Psoas muscle (tissue), 8 donors: ENCODE data around the gene GRB10. TPM values are rescaled to one million over a fixed set of nuclear protein-coding genes. Genes with fewer than 3 reads are reported as not detected.

Source experiments
- ATAC-seq, 4 donors: fragments of 200-7000 bp; cut with Tn5 transposase; one replicate each; pipeline ENCODE4 v1.9.1; 2020; ENCODE audit warnings: moderate library complexity in 3 of 4, mild to moderate bottlenecking in 2 of 4
- DNase-seq, 2 donors: peaks; one replicate each; pipeline ENCODE4 v3.0.0-alpha.2; 2020
- H3K27ac ChIP-seq: fragments of 200-600 bp; one replicate; pipeline ENCODE4 v1.8.0; 2022
- H3K27me3 ChIP-seq, 3 donors: fragments of 200-600 bp in 1 of 3; one replicate each; pipeline versions ENCODE4 v1.6.1 to v1.8.0; 2013 to 2022; ENCODE audit warnings: low read length in 2 of 3, mild to moderate bottlenecking in 2 of 3, moderate library complexity in 1 of 3; ENCODE audit not compliant: insufficient read depth in 3 of 3
- H3K36me3 ChIP-seq, 2 donors: fragments of 200-600 bp in 1 of 2; one replicate each; pipeline versions ENCODE4 v1.6.1 to v1.8.0; 2013 to 2022; ENCODE audit warnings: low read depth in 1 of 2, mild to moderate bottlenecking in 1 of 2, moderate library complexity in 1 of 2; ENCODE audit not compliant: insufficient read depth in 1 of 2
- H3K4me1 ChIP-seq: fragments of 200-600 bp; one replicate; pipeline ENCODE4 v1.8.0; 2022
- H3K4me3 ChIP-seq: fragments of 200-600 bp; one replicate; pipeline ENCODE4 v1.8.0; 2022; ENCODE audit warnings: mild to moderate bottlenecking
- H3K9me3 ChIP-seq: fragments of 200-600 bp; one replicate; pipeline ENCODE4 v1.8.0; 2022
- WGBS, 3 donors: extraction: QIAGEN DNeasy Blood & Tissue Kit; methylation state at CpG; one replicate each; pipeline versions ENCODE4 v1.1.6 to v1.1.7; 2013; 5-methylcytosine and 5-hydroxymethylcytosine counted together
- intact Hi-C, 2 donors: fragments of 100-400 bp; cut with DNase I; formaldehyde crosslinking; loops; one replicate each; pipeline versions ENCODE4 v1.11.0 to v1.14.2; 2022
- polyA plus RNA-seq, 3 donors: library from polyadenylated mRNA; stranded (reverse); fragments of 200-250 nt; gene quantifications; one replicate each; pipeline ENCODE4 v1.2.3, GENCODE V29; 2013
- total RNA-seq, 4 donors: library from RNA; stranded (reverse); fragmentation: NEBNext Ultra II Directional in 2 of 4; extraction: Animal tissue kit (Norgen Biotek cat#: 25700) in 2 of 4; gene quantifications; one replicate each; pipeline versions ENCODE4 v1.2.1 to v1.2.4, GENCODE V29; 2021 to 2023
- TF ChIP-seq, protein P1 (sequence below): fragments of 200-600 bp; IDR thresholded peaks from one replicate; pipeline ENCODE4 v1.8.0; 2022; ENCODE audit warnings: antibody characterized with exemption
- donor health status: healthy with polysubstance abuse.
- donor health status: DM: no; HTN: no; CAD: no; lungs with moderate emphysema.
- donor health status: Bipolar disorder and iron deficiency.
- donor health status: healthy.
- donor health status: DM: yes; HTN: yes; CAD: no.
- donor health status: DM: no; HTN: no; CAD: no.
- donor health status: DM: no; HTN: no; CAD: no.
- donor health status: DM: yes; HTN: yes; CAD: no.

Gene GRB10
- total and polyA plus RNA-seq, 7 donors, result 25.8 to 72.7 (median 53.0) TPM

DNA sequence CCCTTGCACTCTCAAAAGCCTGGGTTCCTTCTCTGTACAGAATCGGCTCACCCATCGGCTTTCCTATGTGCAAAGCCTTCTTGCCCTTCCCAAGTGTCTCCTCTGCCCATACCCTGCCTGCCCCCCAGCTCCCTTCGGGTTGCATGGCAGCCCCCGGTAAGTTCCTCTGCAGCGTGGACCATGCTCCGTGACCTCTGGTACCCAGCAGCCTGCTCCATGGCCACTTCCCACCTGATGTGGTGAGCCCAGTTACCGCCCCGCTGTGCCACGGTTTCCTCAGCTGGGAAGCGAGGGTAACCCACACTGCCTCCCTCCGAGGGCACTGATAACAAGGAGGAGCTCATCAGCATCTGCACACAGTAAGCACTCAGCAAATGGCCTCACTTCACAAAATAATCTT, 110.7 kb downstream of the GRB10 start:
- Histone ChIP-seq H3K4me1 (peaks cover 57% of the 10 kb centered on the region), H3K36me3 (peaks cover 2 to 23% of the 10 kb centered on the region in 2 donors), H3K4me3 (no peak overlapping the region), H3K27me3 (no peaks in the 10 kb centered on the region), H3K27ac (peak overlapping the region; percentile 1), H3K9me3 (no peaks in the 10 kb centered on the region)
- TF ChIP-seq, protein P1, sequence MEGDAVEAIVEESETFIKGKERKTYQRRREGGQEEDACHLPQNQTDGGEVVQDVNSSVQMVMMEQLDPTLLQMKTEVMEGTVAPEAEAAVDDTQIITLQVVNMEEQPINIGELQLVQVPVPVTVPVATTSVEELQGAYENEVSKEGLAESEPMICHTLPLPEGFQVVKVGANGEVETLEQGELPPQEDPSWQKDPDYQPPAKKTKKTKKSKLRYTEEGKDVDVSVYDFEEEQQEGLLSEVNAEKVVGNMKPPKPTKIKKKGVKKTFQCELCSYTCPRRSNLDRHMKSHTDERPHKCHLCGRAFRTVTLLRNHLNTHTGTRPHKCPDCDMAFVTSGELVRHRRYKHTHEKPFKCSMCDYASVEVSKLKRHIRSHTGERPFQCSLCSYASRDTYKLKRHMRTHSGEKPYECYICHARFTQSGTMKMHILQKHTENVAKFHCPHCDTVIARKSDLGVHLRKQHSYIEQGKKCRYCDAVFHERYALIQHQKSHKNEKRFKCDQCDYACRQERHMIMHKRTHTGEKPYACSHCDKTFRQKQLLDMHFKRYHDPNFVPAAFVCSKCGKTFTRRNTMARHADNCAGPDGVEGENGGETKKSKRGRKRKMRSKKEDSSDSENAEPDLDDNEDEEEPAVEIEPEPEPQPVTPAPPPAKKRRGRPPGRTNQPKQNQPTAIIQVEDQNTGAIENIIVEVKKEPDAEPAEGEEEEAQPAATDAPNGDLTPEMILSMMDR, result no peak
- 95 to 97% (median 96%) methylated on average over 11 of the region's 11 CpGs for WGBS, 3 donors
- no peak for ATAC-seq
- intact Hi-C loops, result no loop called here
- DNase-seq, result no peak

DNA sequence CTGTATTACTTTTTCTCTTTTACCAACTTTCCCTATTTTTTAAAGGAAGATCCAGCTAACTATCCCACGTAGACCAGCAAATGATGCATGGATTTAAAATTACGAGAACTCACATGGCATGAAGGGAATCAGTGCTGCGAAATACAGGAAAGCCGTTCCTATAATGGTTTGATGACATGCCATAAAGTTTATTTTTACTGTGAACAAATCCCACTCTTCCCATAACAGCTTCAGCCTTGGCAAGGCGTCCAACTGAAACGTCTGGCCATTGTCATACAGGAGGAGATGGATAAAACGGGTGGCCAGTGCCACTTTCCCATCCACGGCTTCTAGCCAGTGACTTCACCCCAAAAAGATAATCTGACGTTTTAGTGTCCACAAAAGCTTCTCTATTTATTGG, 111.3 kb downstream of the GRB10 start:
- H3K27ac ChIP-seq, result peak overlapping the region; percentile 91
- WGBS, 3 donors, result 58 to 67% (median 67%) methylated on average over 9 of the region's 9 CpGs
- H3K4me1 ChIP-seq, result peaks cover 56% of the 10 kb centered on the region
- ATAC-seq (no peak), DNase-seq (no peak)
- H3K27me3 ChIP-seq, result no peaks in the 10 kb centered on the region
- TF ChIP-seq, protein P1, result no peak
- H3K36me3 ChIP-seq, result peaks cover 2 to 23% of the 10 kb centered on the region in 2 donors
- no peaks in the 10 kb centered on the region for H3K9me3 ChIP-seq
- no peak overlapping the region for H3K4me3 ChIP-seq
- intact Hi-C loops, result no loop called here

DNA sequence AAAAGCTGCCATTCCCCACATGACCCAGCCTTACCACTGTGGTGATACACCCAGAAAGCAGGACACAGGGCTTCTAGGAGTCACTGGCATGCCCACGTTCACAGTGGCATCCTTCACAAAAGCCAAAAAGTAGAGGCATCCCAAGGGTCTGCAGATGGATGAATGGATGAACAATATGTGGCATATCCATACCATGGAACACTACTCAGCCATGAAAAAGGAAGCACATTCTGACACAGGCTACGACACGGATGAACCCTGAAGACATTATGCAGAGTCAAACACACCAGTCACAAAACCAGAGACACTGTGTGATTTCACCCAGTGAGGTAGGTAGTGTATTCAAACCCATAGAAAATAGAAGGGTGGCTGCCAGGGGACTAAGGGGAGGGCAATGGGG, 112.8 kb downstream of the GRB10 start:
- Histone ChIP-seq H3K27ac (peak overlapping the region; percentile 91), H3K27me3 (no peaks in the 10 kb centered on the region), H3K9me3 (no peaks in the 10 kb centered on the region), H3K4me1 (peaks cover 56% of the 10 kb centered on the region), H3K36me3 (peaks cover 2 to 23% of the 10 kb centered on the region in 2 donors), H3K4me3 (no peak overlapping the region)
- no peak for ATAC-seq
- TF ChIP-seq, protein P1, result no peak
- 30 to 33% (median 32%) methylated on average over 3 of the region's 3 CpGs for WGBS, 3 donors
- no peak for DNase-seq
- intact Hi-C loops, result no loop called here

DNA sequence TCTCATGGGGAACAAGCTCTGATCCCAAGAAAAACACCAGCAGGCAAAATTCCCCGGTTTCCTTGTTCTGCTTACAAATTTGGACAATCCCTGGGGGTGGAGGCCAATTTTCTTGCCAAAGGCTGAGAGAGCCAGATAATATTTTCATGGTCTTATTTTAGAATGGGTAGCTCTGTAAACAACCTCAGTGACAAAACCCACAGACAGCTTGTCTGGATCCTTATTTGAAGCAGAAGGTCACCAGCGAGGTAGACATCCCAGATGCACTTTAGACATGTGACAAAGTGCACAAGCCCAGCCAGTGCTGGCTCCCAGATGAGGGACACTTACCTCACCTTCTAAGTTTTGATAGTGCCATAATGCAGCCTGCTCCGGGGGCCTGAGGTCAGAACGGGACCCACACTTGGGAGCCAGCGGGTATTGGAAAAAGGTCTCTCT, 114.9 kb downstream of the GRB10 start:
- peaks cover 65% of the 10 kb centered on the region for H3K4me1 ChIP-seq
- intact Hi-C loops, result no loop called here
- no peaks in the 10 kb centered on the region for H3K27me3 ChIP-seq
- ATAC-seq (peak; percentile 74 to 88 (median 86)), DNase-seq (peak; percentile 50 to 86)
- H3K27ac ChIP-seq, result peak overlapping the region; percentile 91
- TF ChIP-seq, protein P1, result no peak
- H3K9me3 ChIP-seq, result no peaks in the 10 kb centered on the region
- peaks cover 0 to 6% of the 10 kb centered on the region in 2 donors for H3K36me3 ChIP-seq
- 8 to 19% (median 9%) methylated on average over 5 of the region's 5 CpGs for WGBS, 3 donors
- H3K4me3 ChIP-seq, result peak overlapping the region; percentile 27

DNA sequence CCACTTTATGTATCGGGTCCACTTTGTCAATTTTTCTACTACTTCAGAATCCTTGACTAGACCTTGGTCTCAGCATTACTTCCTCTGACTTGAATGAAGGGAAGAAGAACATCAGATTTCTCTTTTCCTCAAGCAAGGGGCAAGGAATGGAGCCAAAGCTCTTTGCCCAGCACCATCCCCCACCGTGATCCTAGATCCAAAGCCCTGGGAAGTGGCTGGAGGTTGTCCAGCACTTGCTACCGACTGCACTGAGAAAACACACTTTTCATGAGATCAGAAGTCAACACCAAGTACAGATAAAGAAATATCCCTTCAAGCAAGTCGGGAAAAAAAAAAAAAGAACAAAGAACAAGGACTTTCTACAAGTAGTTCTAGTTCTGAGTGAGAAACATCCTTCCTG, 115.4 kb downstream of the GRB10 start:
- peaks cover 70% of the 10 kb centered on the region for H3K4me1 ChIP-seq
- DNase-seq, result no peak

More for the DNA sequence above, 115.4 kb downstream of the GRB10 start:
- Histone ChIP-seq H3K27ac (peak overlapping the region; percentile 91), H3K4me3 (peak overlapping the region; percentile 27), H3K9me3 (no peaks in the 10 kb centered on the region), H3K27me3 (no peaks in the 10 kb centered on the region), H3K36me3 (peaks cover 0 to 2% of the 10 kb centered on the region in 2 donors)
- TF ChIP-seq, protein P1, result no peak
- WGBS, 3 donors, result 21 to 28% (median 23%) methylated on average over 4 of the region's 4 CpGs
- intact Hi-C loops, result no loop called here
- peak in 1 of 4 donors; percentile 17 for ATAC-seq
